DOHH2 (cell line): ENCODE data around the gene APLF.

Experiments used
- H3F3A ChIP-seq: fragments of 200-600 bp; sonication (generic), shearing (Covaris generic); 2 replicates; pipeline ENCODE4 v1.6.0; 2016; ENCODE audit warnings: antibody characterized with exemption, mild to moderate bottlenecking; ENCODE audit not compliant: control insufficient read depth, insufficient read depth
- H3K27ac ChIP-seq: fragments of 200-600 bp; sonication (generic); 2 replicates; pipeline ENCODE4 v1.5.1; 2014; ENCODE audit warnings: low read depth, mild to moderate bottlenecking, low read length, moderate library complexity
- H3K27me3 ChIP-seq: fragments of 200-600 bp; sonication (generic); 2 replicates; pipeline ENCODE4 v1.6.1; 2014; ENCODE audit warnings: mild to moderate bottlenecking, low read length, mixed read lengths; ENCODE audit not compliant: control insufficient read depth
- H3K36me3 ChIP-seq: fragments of 200-600 bp; sonication (generic); 2 replicates; pipeline ENCODE4 v1.6.1; 2014; ENCODE audit warnings: mild to moderate bottlenecking, low read length, moderate library complexity, mixed read lengths; ENCODE audit not compliant: control insufficient read depth
- H3K4me1 ChIP-seq: fragments of 200-600 bp; sonication (generic); 2 replicates; pipeline ENCODE4 v1.6.1; 2014; ENCODE audit warnings: mild to moderate bottlenecking, low read length, mixed read lengths; ENCODE audit not compliant: control insufficient read depth
- H3K4me2 ChIP-seq: fragments of 200-600 bp; sonication (generic); 2 replicates; pipeline ENCODE4 v1.6.0; 2014; ENCODE audit warnings: mild to moderate bottlenecking, low read length, moderate library complexity
- H3K4me3 ChIP-seq: fragments of 200-600 bp; sonication (generic); 2 replicates; pipeline ENCODE4 v1.5.1; 2014; ENCODE audit warnings: mild to moderate bottlenecking, low read length, mixed read lengths
- H3K79me2 ChIP-seq: fragments of 200-600 bp; sonication (generic); 2 replicates; pipeline ENCODE4 v1.6.1; 2014; ENCODE audit warnings: mild to moderate bottlenecking, low read length, mixed read lengths; ENCODE audit not compliant: control insufficient read depth
- H3K9me2 ChIP-seq: fragments of 200-600 bp; sonication (generic); replicated peaks from 2 replicates; pipeline ENCODE4 v1.6.1; 2014; ENCODE audit warnings: mild to moderate bottlenecking, low read length, mixed read lengths; ENCODE audit not compliant: control insufficient read depth
- H3K9me3 ChIP-seq: fragments of 200-600 bp; sonication (generic); 2 replicates; pipeline ENCODE4 v1.6.1; 2014; ENCODE audit warnings: antibody characterized with exemption, low read length, mixed read lengths; ENCODE audit not compliant: control insufficient read depth, insufficient read depth
- H4K20me1 ChIP-seq: fragments of 200-600 bp; sonication (generic); 2 replicates; pipeline ENCODE4 v1.6.0; 2014; ENCODE audit warnings: low read depth, mild to moderate bottlenecking, antibody characterized with exemption, low read length, moderate library complexity; ENCODE audit not compliant: control insufficient read depth, insufficient read depth
- EZH2phosphoT487 ChIP-seq: fragments of 200-600 bp; sonication (generic); IDR thresholded peaks from 2 replicates; pipeline ENCODE4 v1.6.1; 2017; ENCODE audit warnings: borderline replicate concordance, mild to moderate bottlenecking, antibody characterized with exemption, low read length, moderate library complexity, mixed read lengths
- TF ChIP-seq, protein P1 (sequence below): fragments of 200-600 bp; sonication (generic); IDR thresholded peaks from one replicate; pipeline ENCODE4 v1.5.1; 2014; ENCODE audit warnings: antibody characterized with exemption, mild to moderate bottlenecking, low read depth, low read length; ENCODE audit not compliant: poor library complexity, severe bottlenecking

The APLF gene

DNA sequence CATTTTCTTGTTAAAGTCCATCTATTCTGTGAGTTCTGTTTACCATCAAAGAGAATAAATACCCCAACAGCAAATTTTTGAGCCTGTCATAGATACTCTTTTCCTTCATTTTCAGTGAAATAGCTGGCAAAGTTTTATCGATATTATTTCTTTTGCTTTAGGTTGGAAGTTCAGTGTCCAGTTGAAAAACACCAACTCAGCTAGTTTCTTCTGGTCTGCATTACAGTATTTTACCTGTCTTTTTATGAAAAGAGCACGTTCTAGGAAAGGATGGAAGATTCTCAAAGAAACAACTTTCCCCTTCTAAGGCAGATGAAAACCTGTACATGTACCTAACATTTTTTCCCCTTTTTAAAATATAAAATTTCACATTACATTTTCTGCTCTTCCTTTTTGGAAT, 95.5 kb downstream of the APLF start:
- no peaks in the 10 kb centered on the region for H3K79me2 ChIP-seq
- TF ChIP-seq, protein P1, sequence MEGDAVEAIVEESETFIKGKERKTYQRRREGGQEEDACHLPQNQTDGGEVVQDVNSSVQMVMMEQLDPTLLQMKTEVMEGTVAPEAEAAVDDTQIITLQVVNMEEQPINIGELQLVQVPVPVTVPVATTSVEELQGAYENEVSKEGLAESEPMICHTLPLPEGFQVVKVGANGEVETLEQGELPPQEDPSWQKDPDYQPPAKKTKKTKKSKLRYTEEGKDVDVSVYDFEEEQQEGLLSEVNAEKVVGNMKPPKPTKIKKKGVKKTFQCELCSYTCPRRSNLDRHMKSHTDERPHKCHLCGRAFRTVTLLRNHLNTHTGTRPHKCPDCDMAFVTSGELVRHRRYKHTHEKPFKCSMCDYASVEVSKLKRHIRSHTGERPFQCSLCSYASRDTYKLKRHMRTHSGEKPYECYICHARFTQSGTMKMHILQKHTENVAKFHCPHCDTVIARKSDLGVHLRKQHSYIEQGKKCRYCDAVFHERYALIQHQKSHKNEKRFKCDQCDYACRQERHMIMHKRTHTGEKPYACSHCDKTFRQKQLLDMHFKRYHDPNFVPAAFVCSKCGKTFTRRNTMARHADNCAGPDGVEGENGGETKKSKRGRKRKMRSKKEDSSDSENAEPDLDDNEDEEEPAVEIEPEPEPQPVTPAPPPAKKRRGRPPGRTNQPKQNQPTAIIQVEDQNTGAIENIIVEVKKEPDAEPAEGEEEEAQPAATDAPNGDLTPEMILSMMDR: no peak
- no peak for TF ChIP-seq EZH2phosphoT487
- no peak overlapping the region for H3K4me2 ChIP-seq
- H3K27ac ChIP-seq: no peak overlapping the region
- no peaks in the 10 kb centered on the region for H3K9me2 ChIP-seq
- H3K4me3 ChIP-seq: no peak overlapping the region
- H4K20me1 ChIP-seq: no peaks in the 10 kb centered on the region
- no peaks in the 10 kb centered on the region for H3K4me1 ChIP-seq
- no peaks in the 10 kb centered on the region for H3K36me3 ChIP-seq
- H3K27me3 ChIP-seq: no peaks in the 10 kb centered on the region
- no peaks in the 10 kb centered on the region for H3F3A ChIP-seq
- H3K9me3 ChIP-seq: no peaks in the 10 kb centered on the region

DNA sequence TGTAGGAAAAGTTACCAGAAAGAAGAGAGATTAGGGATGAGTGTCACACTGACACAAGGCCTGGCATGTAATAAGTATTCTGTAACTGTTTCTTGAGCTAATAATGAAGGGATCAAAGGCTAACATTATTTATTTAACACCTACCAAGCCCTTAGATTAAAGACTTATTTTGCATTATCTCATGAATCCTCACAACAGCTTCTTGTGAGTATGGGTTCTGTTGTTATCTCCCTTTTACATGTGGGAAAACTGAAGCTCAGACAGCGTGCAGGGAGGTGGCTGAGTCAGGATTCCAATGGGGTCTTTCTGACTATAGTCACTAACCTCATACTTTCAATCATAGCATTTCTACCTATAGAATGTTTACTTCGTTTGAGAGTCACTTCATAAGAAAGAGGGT, 97.0 kb downstream of the APLF start:
- Histone ChIP-seq H3K27me3 (no peaks in the 10 kb centered on the region), H3K4me1 (no peaks in the 10 kb centered on the region), H3F3A (no peaks in the 10 kb centered on the region), H3K79me2 (no peaks in the 10 kb centered on the region), H4K20me1 (no peaks in the 10 kb centered on the region), H3K36me3 (no peaks in the 10 kb centered on the region), H3K4me2 (no peak overlapping the region), H3K27ac (no peak overlapping the region), H3K4me3 (no peak overlapping the region), H3K9me2 (no peaks in the 10 kb centered on the region), H3K9me3 (no peaks in the 10 kb centered on the region)
- no peak for TF ChIP-seq EZH2phosphoT487
- TF ChIP-seq, protein P1: no peak

DNA sequence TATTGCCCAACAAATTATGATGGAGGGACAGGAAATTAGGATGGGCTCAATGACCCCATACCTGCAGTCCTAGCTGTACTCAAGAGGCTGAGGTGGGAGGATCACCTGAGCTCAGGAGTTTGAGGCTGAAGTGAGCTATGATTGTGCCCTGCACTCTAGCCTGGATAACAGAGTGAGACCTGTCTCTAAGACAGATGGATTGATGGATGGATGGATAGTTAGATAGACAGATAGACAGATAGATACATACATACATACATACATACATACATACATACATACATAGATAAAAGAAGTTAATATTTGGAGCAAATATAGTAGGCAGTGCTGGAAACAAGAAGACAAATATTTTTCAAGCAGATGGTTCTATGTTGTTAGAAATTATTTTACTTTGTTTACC, 97.9 kb downstream of the APLF start:
- TF ChIP-seq, protein P1: no peak
- TF ChIP-seq EZH2phosphoT487: no peak
- Histone ChIP-seq H3K4me3 (no peak overlapping the region), H3K27ac (no peak overlapping the region), H3F3A (no peaks in the 10 kb centered on the region), H3K27me3 (no peaks in the 10 kb centered on the region), H4K20me1 (no peaks in the 10 kb centered on the region), H3K36me3 (no peaks in the 10 kb centered on the region), H3K4me1 (no peaks in the 10 kb centered on the region), H3K4me2 (no peak overlapping the region), H3K79me2 (no peaks in the 10 kb centered on the region), H3K9me2 (no peaks in the 10 kb centered on the region), H3K9me3 (no peaks in the 10 kb centered on the region)

- Histone ChIP-seq H3K9me2 (no peaks in the 10 kb centered on the region), H3K36me3 (no peaks in the 10 kb centered on the region), H4K20me1 (no peaks in the 10 kb centered on the region), H3K4me3 (no peak overlapping the region), H3K27ac (no peak overlapping the region), H3K9me3 (no peaks in the 10 kb centered on the region), H3K27me3 (no peaks in the 10 kb centered on the region), H3F3A (no peaks in the 10 kb centered on the region), H3K4me1 (no peaks in the 10 kb centered on the region), H3K4me2 (no peak overlapping the region), H3K79me2 (no peaks in the 10 kb centered on the region)
- TF ChIP-seq, protein P1: no peak
- TF ChIP-seq EZH2phosphoT487: no peak
Observed at GRCh38 chr2:68565858-68566257, 98.5 kb downstream of the APLF start.
